Measurements from ENCODE around the gene PPDPF. TPM values are rescaled to one million over a fixed set of nuclear protein-coding genes. Genes with fewer than 3 reads are reported as not detected.

Gene PPDPF
- total RNA-seq, 1 experiment from 2014 or later, result 149 TPM

GRCh38 chr20:63486300-63486855 is 34.2 kb upstream of the PPDPF start:
- Mint-ChIP-seq H3K27me3 (ENCODE audit: low read depth) (peaks cover 49% of the 10 kb centered on the region), H3K4me3 (no peak overlapping the region), H3K27ac (no peak overlapping the region), H3K9me3 (peaks cover 2 to 3% of the 10 kb centered on the region in 2 experiments; a peak in 3 of 5 replicates), H3K36me3 (ENCODE audit: insufficient read depth in 1 of 3, low read depth in 3 of 3) (peaks cover under 1 to 6% (median 2%) of the 10 kb centered on the region in 3 experiments), H3K4me1 (peaks cover 7 to 22% of the 10 kb centered on the region in 2 experiments)
- Histone ChIP-seq H3K9me3 (ENCODE audit: control insufficient read depth, low read depth, low read length) (no peaks in the 10 kb centered on the region), H4K8ac (replicated peaks; ENCODE audit: insufficient read length, low read depth, low read length) (no peak overlapping the region), H4K91ac (ENCODE audit: insufficient read length, low read depth, low read length) (no peak overlapping the region), H3K79me1 (ENCODE audit: insufficient read depth, low read depth, low read length, poor library complexity, severe bottlenecking) (no peaks in the 10 kb centered on the region), H3K4ac (ENCODE audit: low read depth, low read length) (no peak overlapping the region), H2AK5ac (ENCODE audit: insufficient read length, low read length) (no peak overlapping the region), H3K56ac (ENCODE audit: insufficient read length, low read depth, low read length) (no peak overlapping the region), H2BK120ac (ENCODE audit: low read depth, low read length, poor library complexity, severe bottlenecking) (no peak overlapping the region), H3T11ph (ENCODE audit: low read length) (no peak overlapping the region), H2BK20ac (ENCODE audit: low read depth, low read length, poor library complexity, severe bottlenecking) (no peak overlapping the region), H3K27ac (ENCODE audit: insufficient read length, low read depth, low read length) (no peak overlapping the region), H3K18ac (ENCODE audit: insufficient read length, low read depth, low read length) (no peak overlapping the region), H3K79me2 (ENCODE audit: insufficient read depth, low read length) (no peaks in the 10 kb centered on the region), H2BK5ac (ENCODE audit: insufficient read length, low read length) (no peak overlapping the region), H2BK15ac (ENCODE audit: low read depth, low read length) (no peak overlapping the region), H3K14ac (ENCODE audit: insufficient read depth, low read length) (no peak overlapping the region; the same call in 1 of the 2 replicates), H4K5ac (ENCODE audit: insufficient read length, low read depth, low read length) (no peak overlapping the region), H3K9ac (ENCODE audit: extremely low read depth, insufficient read length, low read length) (no peak overlapping the region), H4K20me1 (ENCODE audit: control insufficient read depth, insufficient read depth, insufficient read length) (no peaks in the 10 kb centered on the region), H3K27me3 (ENCODE audit: insufficient read depth, low read length) (no peaks in the 10 kb centered on the region; the same call in 1 of the 2 replicates), H3K23ac (ENCODE audit: insufficient read length, low read depth, low read length) (no peak overlapping the region), H3K4me2 (ENCODE audit: insufficient read depth, insufficient read length, low read length) (no peak overlapping the region), H2BK12ac (ENCODE audit: insufficient read length, low read depth, low read length) (no peak overlapping the region), H3K4me1 (ENCODE audit: insufficient read depth, low read length) (no peaks in the 10 kb centered on the region), H3K23me2 (ENCODE audit: insufficient read length, low read depth, low read length, poor library complexity, severe bottlenecking) (no peaks in the 10 kb centered on the region), H2AFZ (ENCODE audit: low read length) (no peak overlapping the region)
- TF ChIP-seq CTCF (conservative IDR thresholded peaks at IDR 0.05), result no peak
- no CpG with 5 or more reads among the region's 17 CpGs for WGBS (ENCODE audit: extremely low coverage, insufficient read length, low lambda C conversion rate)
- no peak for DNase-seq
